RWPE1 (cell line): ENCODE measurements around the gene NGLY1.

Experiments
- CTCF ChIA-PET: fragments of 350-600 bp; sonication (Branson Sonifier 250); formaldehyde crosslinking; extraction: SDS; loops from one replicate; lab custom pipeline; 2021; lab: Yijun Ruan, JAX
- POLR2A ChIA-PET: fragments of 400-600 bp; formaldehyde crosslinking; extraction: SDS; loops from one replicate; lab custom pipeline; 2020; ENCODE audit warnings: antibody characterized with exemption; ENCODE audit not compliant: low non-redundant PET; lab: Yijun Ruan, JAX
- DNase-seq: peaks from one replicate; pipeline ENCODE4 v3.0.0; 2012; ENCODE audit warnings: low spot score
- H3K27ac ChIP-seq: fragments of 450-650 bp; 2 replicates; pipeline ENCODE4 v1.5.1; 2017
- TF ChIP-seq, protein P1 (sequence below): fragments of 450-650 bp; conservative IDR thresholded peaks from 2 replicates; pipeline ENCODE4 v1.5.1; 2017; ENCODE audit warnings: low read depth, mild to moderate bottlenecking

NGLY1 gene

DNA sequence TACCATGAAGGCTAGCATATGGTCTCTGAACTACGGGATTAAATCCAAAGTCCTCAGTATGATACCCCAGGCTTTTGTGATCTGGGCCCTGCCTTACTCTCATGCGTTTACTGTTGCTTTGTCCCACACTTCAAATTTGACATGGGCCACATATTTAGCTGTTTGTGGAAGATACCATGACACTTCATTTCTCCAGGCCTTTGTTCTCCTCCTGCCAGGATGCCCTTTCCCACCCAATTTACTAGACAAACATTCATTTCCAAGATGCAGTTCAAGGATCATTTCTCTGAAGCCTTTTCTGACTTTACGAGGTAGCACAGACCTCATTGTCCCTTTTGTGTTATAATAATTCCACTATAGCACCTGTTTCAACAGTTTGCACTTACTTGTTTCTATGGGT, 4.4 kb upstream of the NGLY1 start:
- no peak for DNase-seq
- TF ChIP-seq, protein P1, sequence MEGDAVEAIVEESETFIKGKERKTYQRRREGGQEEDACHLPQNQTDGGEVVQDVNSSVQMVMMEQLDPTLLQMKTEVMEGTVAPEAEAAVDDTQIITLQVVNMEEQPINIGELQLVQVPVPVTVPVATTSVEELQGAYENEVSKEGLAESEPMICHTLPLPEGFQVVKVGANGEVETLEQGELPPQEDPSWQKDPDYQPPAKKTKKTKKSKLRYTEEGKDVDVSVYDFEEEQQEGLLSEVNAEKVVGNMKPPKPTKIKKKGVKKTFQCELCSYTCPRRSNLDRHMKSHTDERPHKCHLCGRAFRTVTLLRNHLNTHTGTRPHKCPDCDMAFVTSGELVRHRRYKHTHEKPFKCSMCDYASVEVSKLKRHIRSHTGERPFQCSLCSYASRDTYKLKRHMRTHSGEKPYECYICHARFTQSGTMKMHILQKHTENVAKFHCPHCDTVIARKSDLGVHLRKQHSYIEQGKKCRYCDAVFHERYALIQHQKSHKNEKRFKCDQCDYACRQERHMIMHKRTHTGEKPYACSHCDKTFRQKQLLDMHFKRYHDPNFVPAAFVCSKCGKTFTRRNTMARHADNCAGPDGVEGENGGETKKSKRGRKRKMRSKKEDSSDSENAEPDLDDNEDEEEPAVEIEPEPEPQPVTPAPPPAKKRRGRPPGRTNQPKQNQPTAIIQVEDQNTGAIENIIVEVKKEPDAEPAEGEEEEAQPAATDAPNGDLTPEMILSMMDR, result no peak

DNA sequence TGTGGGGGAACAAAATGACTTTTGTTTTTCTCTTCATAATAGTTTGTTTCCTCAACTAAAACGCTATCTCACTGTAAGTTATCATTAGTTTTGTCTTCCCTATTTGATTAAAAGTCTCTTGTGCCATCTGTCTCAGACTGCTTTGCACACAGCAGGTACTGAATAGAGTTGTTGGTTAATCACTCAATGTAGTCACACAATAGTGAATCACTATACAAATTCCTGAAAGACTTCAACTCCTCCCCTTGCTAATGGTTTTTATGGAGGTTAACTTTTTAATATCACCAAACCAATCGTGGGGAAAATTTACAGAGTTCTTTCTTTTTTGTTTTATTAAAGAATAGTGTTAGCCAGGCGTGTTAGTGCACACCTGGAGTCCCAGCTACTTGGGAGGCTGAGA, 2.6 kb upstream of the NGLY1 start:
- DNase-seq, result peak; percentile 11
- TF ChIP-seq, protein P1, result no peak
- CTCF ChIA-PET, result interaction anchor here (0.7 kb wide), 1 partner anchor 741 kb away, joined by 4 read pairs; no protein-coding TSS in a partner anchor
- POLR2A ChIA-PET, result no interaction called here
- no peak overlapping the region for H3K27ac ChIP-seq

More for the DNA sequence above, 4.4 kb upstream of the NGLY1 start:
- ChIA-PET CTCF (no interaction called here), POLR2A (no interaction called here)
- H3K27ac ChIP-seq, result no peak overlapping the region

- ChIA-PET POLR2A (no interaction called here), CTCF (no interaction called here)
- no peak for DNase-seq
- TF ChIP-seq, protein P1, result no peak
- no peak overlapping the region for H3K27ac ChIP-seq
These were observed 1.7 kb upstream of the NGLY1 start for GRCh38 chr3:25784971-25785370.

DNA sequence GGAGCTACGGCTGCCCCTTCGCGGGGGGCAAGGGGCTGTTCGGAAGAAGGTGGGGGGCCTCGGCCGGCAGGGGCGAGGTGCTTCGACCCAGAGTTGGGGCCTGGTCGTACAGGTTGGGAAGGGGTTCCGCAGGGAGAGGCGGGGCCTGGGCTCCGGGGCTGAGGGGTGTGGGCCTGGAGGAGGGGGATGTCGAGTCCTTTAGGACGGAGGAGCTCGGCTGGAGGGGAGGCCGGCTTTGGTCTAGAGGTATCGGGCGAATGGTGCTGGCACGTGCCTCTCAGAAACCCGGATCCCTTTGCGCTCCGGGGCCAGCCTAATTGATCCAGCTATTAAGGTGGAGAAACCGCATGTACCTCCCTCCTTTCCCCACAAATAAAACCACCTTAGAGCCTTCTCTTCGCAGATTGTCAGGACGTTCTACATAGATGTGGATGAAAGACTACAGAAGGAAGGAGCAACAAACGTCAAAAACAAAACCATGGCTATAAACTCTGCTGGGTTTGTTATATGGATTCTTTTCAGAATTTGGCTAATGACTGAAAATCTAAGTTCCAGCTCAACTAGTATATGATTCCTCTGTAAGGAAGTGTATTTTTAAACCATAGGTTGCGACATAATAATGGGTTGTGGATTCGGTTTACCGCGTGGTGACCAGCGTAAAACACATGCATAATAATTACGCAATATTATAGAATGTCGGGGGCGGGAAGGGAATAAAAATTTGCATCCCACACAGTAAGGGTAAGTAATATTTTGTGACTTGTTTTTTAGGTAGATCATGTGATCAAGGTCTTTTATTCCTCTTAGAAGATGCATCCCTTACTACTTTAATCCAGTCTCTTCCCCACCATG, 644 bp upstream of the NGLY1 start:
- ChIA-PET POLR2A (no interaction called here), CTCF (no interaction called here)
- TF ChIP-seq, protein P1, result no peak
- H3K27ac ChIP-seq, result peak overlapping the region; percentile 88
- DNase-seq, result peak; percentile 18

DNA sequence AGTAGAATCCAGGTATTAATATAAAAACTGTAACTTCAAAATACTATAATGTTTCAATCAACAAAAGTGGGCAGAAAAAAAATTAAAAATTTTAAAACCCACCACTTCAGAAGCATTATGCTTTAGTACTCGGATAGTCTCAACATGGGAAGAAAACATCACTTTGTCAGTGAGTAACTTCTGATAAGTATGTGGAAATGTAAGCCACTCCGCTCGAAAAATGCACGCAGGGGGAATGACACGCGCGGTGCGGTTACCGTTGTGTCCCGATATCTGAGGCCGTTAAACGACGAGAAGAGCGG, 656 bp downstream of the NGLY1 start:
- CTCF ChIA-PET, result no interaction called here
- peak overlapping the region; percentile 88 for H3K27ac ChIP-seq
- TF ChIP-seq, protein P1, result no peak
- POLR2A ChIA-PET, result interaction anchor here (0.7 kb wide), 1 partner anchor 119 kb away, joined by 3 read pairs; no protein-coding TSS in a partner anchor
- no peak for DNase-seq

DNA sequence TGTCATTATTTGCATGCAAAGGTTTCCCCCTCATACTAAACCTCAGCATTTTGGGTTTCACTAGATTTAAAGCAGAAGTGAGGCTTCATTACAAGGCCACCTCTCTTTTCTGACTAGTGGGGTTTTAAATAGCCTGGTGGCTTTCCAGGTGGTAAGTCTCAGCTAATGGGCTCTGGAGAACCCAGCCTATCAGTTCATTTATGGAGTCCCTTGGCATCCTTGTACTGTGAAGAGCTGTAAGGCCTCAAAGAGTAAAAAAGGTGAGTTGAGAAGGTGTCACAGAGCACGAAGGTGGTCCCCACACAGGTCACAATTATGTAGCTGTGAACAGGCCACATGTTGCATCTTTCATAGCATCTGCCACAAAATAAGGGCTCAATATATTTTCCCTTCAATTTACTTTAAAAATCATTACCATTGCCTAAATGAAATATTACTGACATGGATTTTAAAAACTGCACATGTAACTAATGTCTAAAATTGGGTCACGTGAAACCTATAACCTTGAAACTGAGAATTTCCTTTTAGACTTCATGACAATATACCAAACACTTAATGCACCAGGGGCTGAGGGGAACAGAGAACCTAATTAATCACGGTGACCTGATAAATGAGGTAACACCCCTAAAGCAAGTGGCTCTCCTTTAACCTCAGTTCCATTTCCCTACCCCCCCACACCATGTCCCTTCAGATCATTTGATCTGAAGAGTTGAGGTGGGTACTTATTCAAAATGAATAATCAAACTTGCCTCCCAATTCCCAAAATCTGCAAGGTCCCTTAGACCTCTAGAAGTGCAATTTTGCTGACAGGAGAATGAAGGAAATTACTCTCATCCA, 1.3 kb downstream of the NGLY1 start:
- ChIA-PET CTCF (no interaction called here), POLR2A (no interaction called here)
- TF ChIP-seq, protein P1, result no peak
- DNase-seq, result no peak
- no peak overlapping the region for H3K27ac ChIP-seq
